ENCODE data around the gene ABCC11.

DNA sequence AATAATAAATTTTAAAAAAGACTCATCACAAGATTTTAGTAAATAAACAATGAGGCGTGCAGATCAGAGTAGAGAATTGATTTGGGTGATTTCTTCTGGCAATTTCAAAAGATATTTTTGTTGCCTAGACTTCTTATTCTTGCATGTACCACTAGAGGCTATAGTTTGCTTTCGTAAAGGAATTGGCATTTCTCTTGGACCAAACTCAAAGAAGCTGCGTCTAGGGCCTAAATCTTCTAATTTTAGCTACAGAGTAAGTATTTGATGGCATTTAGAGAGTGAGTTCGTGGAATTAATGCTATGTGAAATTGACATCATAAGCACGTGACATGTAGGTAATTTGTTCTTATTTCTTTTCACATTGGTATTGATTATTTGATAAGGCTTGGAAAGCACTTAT lies 24.4 kb upstream of the ABCC11 start:
- TF ChIP-seq POLR2A (IDR thresholded peaks at IDR 0.05) (no peak), CTCF (IDR thresholded peaks at IDR 0.05 in 4 of 5, conservative IDR thresholded peaks at IDR 0.05 in 1 of 5) (no peak)

Measured in gastrocnemius medialis (tissue), 4 donors.